Measurements from ENCODE around the gene PSMA5.

PSMA5 gene

GRCh38 chr1:109398343-109399225, 27.7 kb downstream of the PSMA5 start:
- ATAC-seq (ENCODE audit: low read depth), result peak; percentile 5; the same call in 2 of the 3 replicates
- Histone ChIP-seq H3K4me1 (ENCODE audit: insufficient read depth, poor library complexity, severe bottlenecking) (peaks cover 6% of the 10 kb centered on the region), H3K27me3 (ENCODE audit: insufficient read depth, poor library complexity, severe bottlenecking) (no peaks in the 10 kb centered on the region), H3K9me3 (ENCODE audit: severe bottlenecking) (no peaks in the 10 kb centered on the region), H3K27ac (ENCODE audit: poor library complexity, severe bottlenecking) (no peak overlapping the region), H3K4me3 (ENCODE audit: severe bottlenecking) (peak overlapping the region; percentile 95), H3K36me3 (ENCODE audit: low read depth) (peaks cover 25% of the 10 kb centered on the region)
- no peak for TF ChIP-seq CTCF (IDR thresholded peaks at IDR 0.05; ENCODE audit: poor library complexity, severe bottlenecking)
- DNase-seq (ENCODE audit: low spot score), result no peak

GRCh38 chr1:109397581-109398342, 28.5 kb downstream of the PSMA5 start, which contains the start of gene SORT1:
TSS of gene SORT1 (minus strand) at chr1:109397918. CDS start at chr1:109397892, 26 bp downstream.
- peak; percentile 0 for TF ChIP-seq CTCF (IDR thresholded peaks at IDR 0.05; ENCODE audit: poor library complexity, severe bottlenecking)
- Histone ChIP-seq H3K4me3 (ENCODE audit: severe bottlenecking) (peak within 1 kb of the TSS; percentile 95), H3K27me3 (ENCODE audit: insufficient read depth, poor library complexity, severe bottlenecking) (no peaks in the 10 kb centered on the region), H3K4me1 (ENCODE audit: insufficient read depth, poor library complexity, severe bottlenecking) (peaks cover 6% of the 10 kb centered on the region), H3K36me3 (ENCODE audit: low read depth) (peaks cover 19% of the 10 kb centered on the region), H3K27ac (ENCODE audit: poor library complexity, severe bottlenecking) (no peak within 1 kb of the TSS), H3K9me3 (ENCODE audit: severe bottlenecking) (no peaks in the 10 kb centered on the region)
- ATAC-seq (ENCODE audit: low read depth) (peak; percentile 96), DNase-seq (ENCODE audit: low spot score) (peak; percentile 83)

GRCh38 chr1:109396871-109397580, 29.2 kb downstream of the PSMA5 start:
- no peak for DNase-seq (ENCODE audit: low spot score)
- Histone ChIP-seq H3K27me3 (ENCODE audit: insufficient read depth, poor library complexity, severe bottlenecking) (no peaks in the 10 kb centered on the region), H3K9me3 (ENCODE audit: severe bottlenecking) (no peaks in the 10 kb centered on the region), H3K4me1 (ENCODE audit: insufficient read depth, poor library complexity, severe bottlenecking) (peaks cover 6% of the 10 kb centered on the region), H3K27ac (ENCODE audit: poor library complexity, severe bottlenecking) (no peak overlapping the region), H3K36me3 (ENCODE audit: low read depth) (peaks cover 12% of the 10 kb centered on the region), H3K4me3 (ENCODE audit: severe bottlenecking) (peak overlapping the region; percentile 95)
- ATAC-seq (ENCODE audit: low read depth), result no peak
- TF ChIP-seq CTCF (IDR thresholded peaks at IDR 0.05; ENCODE audit: poor library complexity, severe bottlenecking), result no peak

- no peak for DNase-seq (ENCODE audit: low spot score)
- Histone ChIP-seq H3K9me3 (ENCODE audit: severe bottlenecking) (no peaks in the 10 kb centered on the region), H3K4me1 (ENCODE audit: insufficient read depth, poor library complexity, severe bottlenecking) (peaks cover 6% of the 10 kb centered on the region), H3K36me3 (ENCODE audit: low read depth) (0 out of 2 replicates have a peak, but pooled peaks cover 7% of the 10 kb centered on the region), H3K27me3 (ENCODE audit: insufficient read depth, poor library complexity, severe bottlenecking) (no peaks in the 10 kb centered on the region), H3K27ac (ENCODE audit: poor library complexity, severe bottlenecking) (no peak overlapping the region), H3K4me3 (ENCODE audit: severe bottlenecking) (peak overlapping the region; percentile 95)
- TF ChIP-seq CTCF (IDR thresholded peaks at IDR 0.05; ENCODE audit: poor library complexity, severe bottlenecking), result no peak
- no peak for ATAC-seq (ENCODE audit: low read depth)
Measured at GRCh38 chr1:109396513-109396839, 29.8 kb downstream of the PSMA5 start.

All from RWPE2 (cell line).